GM18505 (cell line): Measurements from ENCODE around the gene GP9.

Source experiments
- ATAC-seq: cut with Tn5 transposase; IDR thresholded peaks from one replicate; pipeline ENCODE4 v1.9.1; 2021; ENCODE audit not compliant: unreplicated experiment
- POLR2A ChIP-seq: IDR thresholded peaks from 4 replicates; pipeline ENCODE4 v1.6.1; 2011; ENCODE audit warnings: borderline replicate concordance; ENCODE audit not compliant: insufficient read depth, insufficient read length; ENCODE audit errors: extremely low read depth

The GP9 gene

DNA sequence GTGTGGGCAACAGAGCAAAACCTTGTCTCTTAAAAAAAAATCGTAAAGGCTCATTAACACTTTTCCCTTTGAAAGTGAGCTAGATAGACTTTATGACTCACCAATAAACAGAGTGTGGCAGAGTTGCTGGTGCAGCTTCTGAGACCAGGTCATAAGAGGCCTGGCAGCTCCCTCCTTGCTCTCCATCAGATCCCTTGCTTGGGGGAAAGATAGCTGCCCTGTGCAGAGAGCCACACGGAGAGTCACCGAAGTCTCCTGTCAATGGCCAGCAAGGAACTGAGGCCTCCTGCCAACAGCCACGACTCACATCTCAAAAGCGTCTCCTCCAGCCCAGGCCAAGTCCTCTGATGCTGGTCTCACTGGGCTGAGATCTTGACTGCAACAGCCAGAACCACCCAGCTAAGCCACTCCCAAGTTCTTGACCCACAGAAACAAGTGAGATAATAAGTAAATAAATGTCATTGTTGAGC, 8.7 kb upstream of the GP9 start:
- no peak for ATAC-seq
- no peak for TF ChIP-seq POLR2A

- no peak for TF ChIP-seq POLR2A
- no peak for ATAC-seq
These were observed 7.9 kb upstream of the GP9 start for GRCh38 chr3:129052675-129053074.

- no peak for ATAC-seq
- no peak for TF ChIP-seq POLR2A
These were observed 5.9 kb upstream of the GP9 start for GRCh38 chr3:129054605-129055104.

DNA sequence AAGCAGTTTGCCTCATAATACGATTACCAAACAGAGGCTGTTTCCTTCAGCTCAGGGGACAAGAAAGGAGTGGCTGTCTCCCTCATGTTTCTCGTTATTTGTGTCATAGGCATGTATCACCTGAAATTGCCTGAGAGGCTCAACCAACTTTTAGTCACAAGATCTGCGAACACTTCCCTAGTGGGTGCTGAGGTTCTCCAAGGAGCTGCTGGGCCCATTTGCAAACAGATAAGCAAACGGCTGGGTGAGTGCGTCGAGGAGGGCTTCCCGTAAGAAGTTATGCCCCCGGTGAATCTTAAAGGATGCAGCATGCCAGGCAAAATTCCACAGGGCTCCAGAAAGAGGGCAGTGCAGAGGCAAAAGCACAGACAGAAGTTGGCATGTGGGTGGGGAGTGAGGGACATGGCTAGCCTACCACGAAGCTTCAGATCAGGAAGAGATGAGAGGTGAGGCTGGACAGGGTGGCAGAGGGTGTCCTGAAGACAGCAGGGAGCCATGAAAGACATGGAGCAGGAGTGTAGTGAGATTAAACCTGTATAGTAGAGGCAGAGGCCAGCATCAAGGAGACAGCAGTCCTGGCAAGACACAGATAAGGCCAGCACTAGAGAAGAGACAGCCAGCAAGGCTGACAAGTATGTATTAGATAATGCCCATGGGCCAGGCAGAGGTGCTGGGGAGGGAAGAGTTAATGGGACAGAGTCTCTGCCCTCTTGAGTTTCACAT, 4.0 kb upstream of the GP9 start:
- no peak for ATAC-seq
- no peak for TF ChIP-seq POLR2A

DNA sequence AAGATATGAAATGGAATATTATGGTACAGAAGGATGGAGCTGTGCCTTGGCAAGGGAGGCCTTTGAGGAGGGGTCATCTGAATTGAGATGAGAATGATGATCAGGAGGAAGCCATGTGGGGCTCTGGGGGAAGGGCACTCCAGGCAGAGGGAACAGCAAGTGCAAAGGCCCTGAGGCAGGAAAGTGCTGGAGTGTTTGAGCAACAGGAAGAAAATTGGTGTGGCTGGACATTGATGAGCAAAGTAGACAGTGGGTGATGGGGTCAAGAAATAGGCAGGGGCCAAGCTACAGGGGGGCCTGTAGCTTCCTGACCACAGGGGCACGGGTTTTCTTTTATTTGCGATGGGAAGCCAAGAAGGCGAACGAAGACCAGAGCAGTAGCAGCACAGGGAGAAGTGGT, 3.3 kb upstream of the GP9 start:
- no peak for TF ChIP-seq POLR2A
- ATAC-seq: no peak

DNA sequence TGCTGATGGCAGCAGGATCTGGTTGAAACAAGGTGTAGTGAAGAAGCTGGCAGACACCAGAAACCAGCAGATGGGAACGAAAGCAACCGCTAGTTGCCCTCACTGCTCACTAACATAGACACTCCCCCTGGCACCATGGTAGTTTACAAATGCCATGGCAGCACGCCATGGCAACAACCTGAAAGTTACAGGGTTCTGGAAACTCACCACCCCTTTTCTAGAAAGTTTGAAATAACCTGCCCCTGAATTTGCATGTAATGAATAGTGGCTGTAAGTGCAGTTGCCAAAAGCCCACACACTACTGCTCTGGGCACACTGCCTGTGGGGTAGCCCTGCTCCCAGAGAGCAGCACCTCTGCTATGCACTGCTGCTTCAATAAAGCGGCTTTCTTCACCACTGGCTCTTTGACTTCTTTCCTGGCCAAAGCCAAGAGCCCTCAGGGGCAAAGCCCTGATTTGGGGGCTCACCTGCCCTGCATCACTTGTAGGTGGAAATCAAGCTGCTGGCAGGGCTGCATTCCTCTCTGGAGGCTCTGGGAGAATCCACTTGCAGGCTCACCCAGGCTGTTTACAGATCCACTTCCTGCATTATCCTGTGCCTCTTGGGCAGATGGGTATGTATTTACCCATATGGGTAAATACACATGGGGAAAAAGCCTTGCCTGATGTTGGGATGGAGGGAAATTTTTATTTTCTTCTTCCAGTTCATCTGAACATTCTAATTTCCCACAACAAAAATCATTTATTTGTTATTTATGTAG, 2.0 kb upstream of the GP9 start:
- ATAC-seq: peak; percentile 49
- no peak for TF ChIP-seq POLR2A

GRCh38 chr3:129059311-129059958, 1.1 kb upstream of the GP9 start:
- no peak for TF ChIP-seq POLR2A
- no peak for ATAC-seq

GRCh38 chr3:129061023-129061887, 676 bp downstream of the GP9 start:
- no peak for ATAC-seq
- no peak for TF ChIP-seq POLR2A

DNA sequence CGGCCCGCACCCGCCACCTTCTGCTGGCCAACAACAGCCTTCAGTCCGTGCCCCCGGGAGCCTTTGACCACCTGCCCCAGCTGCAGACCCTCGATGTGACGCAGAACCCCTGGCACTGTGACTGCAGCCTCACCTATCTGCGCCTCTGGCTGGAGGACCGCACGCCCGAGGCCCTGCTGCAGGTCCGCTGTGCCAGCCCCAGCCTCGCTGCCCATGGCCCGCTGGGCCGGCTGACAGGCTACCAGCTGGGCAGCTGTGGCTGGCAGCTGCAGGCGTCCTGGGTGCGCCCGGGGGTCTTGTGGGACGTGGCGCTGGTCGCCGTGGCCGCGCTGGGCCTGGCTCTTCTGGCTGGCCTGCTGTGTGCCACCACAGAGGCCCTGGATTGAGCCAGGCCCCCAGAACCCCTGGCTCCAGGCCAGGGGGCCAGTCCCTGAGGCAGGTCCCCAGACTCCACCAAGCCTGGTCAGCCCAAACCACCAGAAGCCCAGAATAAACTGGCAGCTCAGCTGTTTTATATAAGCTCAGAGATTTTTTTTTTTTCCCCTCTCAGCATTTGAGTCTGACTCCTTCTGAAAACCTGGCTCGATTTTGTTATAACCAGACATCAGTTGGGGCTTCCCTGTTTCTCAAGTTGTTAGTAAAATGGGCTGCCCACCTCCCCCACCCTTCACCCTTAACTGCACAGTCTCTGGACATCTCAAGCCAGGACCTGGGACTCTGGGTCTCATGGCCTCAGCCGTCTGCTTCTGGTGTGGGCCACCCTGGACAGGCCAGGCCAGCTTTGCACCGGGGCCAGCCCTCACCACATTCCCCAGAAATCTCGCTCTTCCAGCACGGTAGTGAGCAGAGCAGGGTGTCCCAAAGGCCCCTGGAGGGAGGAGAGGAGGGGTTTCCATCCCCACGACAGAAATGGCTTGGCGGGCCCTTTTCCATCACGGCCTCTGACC, 1.6 kb downstream of the GP9 start:
- no peak for ATAC-seq
- no peak for TF ChIP-seq POLR2A

DNA sequence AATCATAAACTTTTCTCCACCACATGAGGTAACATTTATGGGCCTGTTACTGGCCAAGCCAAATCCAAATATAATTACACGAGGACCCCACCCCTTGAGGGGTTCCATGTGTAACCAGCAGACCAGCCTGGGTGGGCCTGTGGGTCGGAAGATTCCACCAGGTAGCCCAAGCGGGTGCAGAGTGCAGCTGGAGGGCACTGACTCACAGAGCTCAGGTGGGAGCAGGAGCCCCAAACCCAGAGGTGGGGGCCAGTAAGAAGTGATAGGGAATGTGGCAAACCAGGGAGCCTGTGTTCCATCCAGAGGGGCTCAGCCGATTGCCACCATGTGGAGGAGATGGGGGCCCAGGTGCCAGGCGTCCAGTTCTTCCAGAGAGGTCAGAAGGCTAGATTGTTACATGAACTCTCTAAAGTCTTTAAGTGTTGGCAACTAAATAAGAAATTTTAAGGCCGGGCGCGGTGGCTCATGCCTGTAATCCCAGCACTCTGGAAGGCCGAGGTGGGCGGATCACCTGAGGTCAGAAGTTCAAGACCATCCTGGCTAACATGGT, 2.6 kb downstream of the GP9 start:
- no peak for TF ChIP-seq POLR2A
- no peak for ATAC-seq

DNA sequence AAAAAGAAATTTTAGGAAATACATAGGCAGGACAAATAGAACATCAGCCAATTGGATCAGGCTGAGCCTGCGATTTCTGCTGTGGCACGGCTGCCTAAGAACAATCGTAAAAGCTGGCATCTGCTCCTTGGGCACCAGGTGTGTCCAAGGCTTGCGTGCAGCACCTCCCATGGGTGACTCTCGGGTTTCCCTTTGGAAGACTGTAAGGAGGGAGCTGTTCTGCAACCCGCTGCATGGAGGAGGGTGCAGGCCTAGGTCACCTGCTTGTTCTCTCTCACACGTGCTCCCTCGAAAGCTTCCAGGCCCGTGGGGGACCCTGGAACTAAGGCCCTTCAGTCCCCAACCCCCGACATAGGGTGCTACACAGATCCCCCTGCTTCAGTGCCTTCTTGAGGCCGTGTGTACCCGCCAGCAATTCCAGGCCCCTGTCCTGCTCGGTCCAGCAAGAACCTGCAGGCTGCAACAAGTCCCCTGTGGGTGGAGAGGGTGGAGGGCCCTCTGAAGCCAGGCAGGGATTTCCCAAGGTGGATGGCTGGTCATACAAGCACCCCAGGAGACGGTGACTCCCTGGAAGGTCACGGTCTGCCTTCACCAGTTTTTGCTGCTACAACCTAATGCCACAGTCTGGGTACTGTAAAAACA, 3.4 kb downstream of the GP9 start:
- ATAC-seq: no peak

More for the DNA sequence above, 3.4 kb downstream of the GP9 start:
- TF ChIP-seq POLR2A: no peak
